Endothelial cell of umbilical vein (primary cell): ENCODE data around the gene SNX33. TPM values are rescaled to one million over a fixed set of nuclear protein-coding genes. Genes with fewer than 3 reads are reported as not detected.

Experiments used
- Bru-seq: library from RNA; stranded (reverse); fragments of 400-500 nt; gene quantifications from one replicate; lab custom pipeline; 2021; lab: Mats Ljungman, UMichigan
- BruChase-seq, 2 experiments: library from RNA; stranded (reverse); fragments of 400-500 nt; gene quantifications; one replicate each; lab custom pipeline; 2021; lab: Mats Ljungman, UMichigan
- BruUV-seq: library from RNA; stranded (reverse); fragments of 400-500 nt; replicated peaks from 2 replicates; lab custom pipeline; 2021; lab: Mats Ljungman, UMichigan
- CTCF ChIA-PET: fragments of 300-600, 350-600 bp; sonication (Branson Sonifier 250); formaldehyde crosslinking; loops from one replicate; lab custom pipeline; 2021; ENCODE audit warnings: antibody characterized with exemption, inconsistent platforms; lab: Charles Lee
- POLR2A ChIA-PET: fragments of 300-600, 350-600 bp; sonication (Branson Sonifier 250); formaldehyde crosslinking; loops from one replicate; lab custom pipeline; 2021; ENCODE audit warnings: antibody characterized with exemption, inconsistent platforms; lab: Charles Lee
- DNase-seq: peaks from one replicate; pipeline ENCODE4 v3.0.0-alpha.2; 2011; ENCODE audit warnings: low read depth, low spot score
- FAIRE-seq: peaks from 2 replicates; lab custom pipeline; 2011; peaks lifted over from hg19 to GRCh38; lab: Jason Lieb, UNC
- H2AFZ ChIP-seq: 2 replicates; pipeline ENCODE4 v1.6.0; 2012; ENCODE audit warnings: low read depth, low read length, control low read depth, inconsistent platforms
- H3K27ac ChIP-seq: 2 replicates; pipeline ENCODE4 v1.5.1; 2011; ENCODE audit warnings: low read depth, mild to moderate bottlenecking, control low read depth, low read length, moderate library complexity; ENCODE audit not compliant: insufficient read depth
- H3K27me3 ChIP-seq, 2 experiments: 2 replicates each; pipeline versions ENCODE4 v1.6.0 to v1.6.1; 2011; ENCODE audit warnings: low read length in 2 of 2, mixed read lengths in 1 of 2; ENCODE audit not compliant: control insufficient read depth in 2 of 2, insufficient read depth in 2 of 2
- H3K36me3 ChIP-seq, 2 experiments: 2 replicates in 1 of 2; 3 replicates in 1 of 2; pipeline ENCODE4 v1.5.1; 2011; ENCODE audit warnings: low read length in 2 of 2, mild to moderate bottlenecking in 1 of 2, moderate library complexity in 1 of 2; ENCODE audit not compliant: control insufficient read depth in 2 of 2, insufficient read depth in 2 of 2; ENCODE audit errors: extremely low read depth in 1 of 2
- H3K4me1 ChIP-seq: 3 replicates; pipeline ENCODE4 v1.5.1; 2011; ENCODE audit warnings: mild to moderate bottlenecking, low read length; ENCODE audit not compliant: control insufficient read depth, insufficient read depth; ENCODE audit errors: extremely low read depth
- H3K4me2 ChIP-seq: 2 replicates; pipeline ENCODE4 v1.6.1; 2011; ENCODE audit warnings: low read length, control low read depth, mixed read lengths; ENCODE audit not compliant: insufficient read depth
- H3K4me3 ChIP-seq, 3 experiments: fragments of 200-600 bp in 1 of 3; sonication (generic), shearing (Covaris generic) in 1 of 3; replicated peaks in 1 of 3; 2 replicates each; pipeline ENCODE4 v1.5.1; 2011 to 2016; ENCODE audit warnings: control low read depth in 3 of 3, low read length in 3 of 3, mild to moderate bottlenecking in 2 of 3, inconsistent platforms in 1 of 3, low read depth in 1 of 3, moderate library complexity in 1 of 3; ENCODE audit not compliant: insufficient read depth in 1 of 3
- H3K79me2 ChIP-seq: 2 replicates; pipeline ENCODE4 v1.6.0; 2012; ENCODE audit warnings: low read length, inconsistent platforms; ENCODE audit not compliant: control insufficient read depth, insufficient read depth
- H3K9ac ChIP-seq: replicated peaks from 2 replicates; pipeline ENCODE3; 2011; ENCODE audit warnings: low read length, control low read depth; ENCODE audit not compliant: insufficient read depth; ENCODE audit errors: extremely low read depth
- H3K9me1 ChIP-seq: replicated peaks from 3 replicates; pipeline ENCODE4 v1.6.0; 2011; ENCODE audit warnings: mild to moderate bottlenecking, low read length; ENCODE audit not compliant: control insufficient read depth, insufficient read depth; ENCODE audit errors: extremely low read depth
- H3K9me3 ChIP-seq: replicated peaks from 2 replicates; pipeline ENCODE4 v1.5.1; 2012; ENCODE audit warnings: low read length, inconsistent platforms; ENCODE audit not compliant: control insufficient read depth, insufficient read depth
- H4K20me1 ChIP-seq: replicated peaks from 2 replicates; pipeline ENCODE3; 2011; ENCODE audit warnings: mild to moderate bottlenecking, low read length; ENCODE audit not compliant: control insufficient read depth, insufficient read depth; ENCODE audit errors: extremely low read depth
- CTCF ChIP-seq, 2 donors: IDR thresholded peaks; 1 replicate in 1 of 2; 2 replicates in 1 of 2; pipeline ENCODE4 v1.5.1; 2011; ENCODE audit warnings: low read length in 2 of 2, mild to moderate bottlenecking in 2 of 2, moderate library complexity in 2 of 2, control low read depth in 1 of 2, inconsistent platforms in 1 of 2, low read depth in 1 of 2; ENCODE audit not compliant: insufficient read depth in 1 of 2; ENCODE audit errors: extremely low read depth in 1 of 2
- EZH2 ChIP-seq: IDR thresholded peaks from 2 replicates; pipeline ENCODE4 v1.6.1; 2012; ENCODE audit warnings: borderline replicate concordance, low read depth, mild to moderate bottlenecking, moderate library complexity, low read length, inconsistent platforms; ENCODE audit not compliant: severe bottlenecking
- FOS ChIP-seq: IDR thresholded peaks from 2 replicates; pipeline ENCODE4 v1.6.1; 2011; ENCODE audit warnings: mild to moderate bottlenecking, low read length, moderate library complexity, borderline replicate concordance; ENCODE audit not compliant: insufficient read depth
- GATA2 ChIP-seq: IDR thresholded peaks from 2 replicates; pipeline ENCODE4 v1.7.0; 2011; ENCODE audit warnings: low read depth, mild to moderate bottlenecking, moderate library complexity, mixed read lengths, low read length; ENCODE audit not compliant: insufficient read length, insufficient read depth
- MYC ChIP-seq: IDR thresholded peaks from one replicate; pipeline ENCODE4 v1.6.1; 2011; ENCODE audit warnings: mild to moderate bottlenecking, low read depth, low read length
- POLR2AphosphoS5 ChIP-seq: IDR thresholded peaks from 2 replicates; pipeline ENCODE4 v1.6.1; 2012; ENCODE audit warnings: low read depth, mild to moderate bottlenecking, control low read depth, low read length, moderate library complexity; ENCODE audit not compliant: insufficient read depth
- dilution Hi-C: fragments of 300-500 bp; cut with MboI; formaldehyde crosslinking; loops from one replicate; pipeline ENCODE4 v1.15.0; 2019; ENCODE audit warnings: low sequenced_read_pairs; ENCODE audit not compliant: extremely low pct_ligation_motif_present
- intact Hi-C: fragments of 100-400 bp; cut with micrococcal nuclease; formaldehyde crosslinking; loops from one replicate; pipeline ENCODE4 v1.10.0; 2022
- long read RNA-seq: library from polyadenylated mRNA; stranded (forward); transcript quantifications from one replicate; pipeline ENCODE4 v2.0.0, GENCODE V29; 2021
- polyA minus RNA-seq, 3 experiments: library from RNA; depleted of rRNA, polyadenylated mRNA; stranded (reverse); fragments of >200 nt; gene quantifications; 1 replicate in 1 of 3; 2 replicates in 2 of 3; pipeline ENCODE4 v1.2.3, GENCODE V29; 2011
- polyA plus RNA-seq, 4 experiments: library from polyadenylated mRNA; depleted of rRNA in 3 of 4; stranded (reverse) in 3 of 4; unstranded in 1 of 4; fragments of >200 nt; gene quantifications; 2 replicates each; pipeline versions ENCODE4 v1.2.1 to v1.2.3, GENCODE V29; 2011 to 2012; ENCODE audit warnings: missing spikeins in 1 of 4
- total RNA-seq: library from RNA; stranded (reverse); gene quantifications from 2 replicates; pipeline ENCODE4 v1.2.3, GENCODE V29; 2021
- TF ChIP-seq, protein P1 (sequence below): IDR thresholded peaks from 2 replicates; pipeline ENCODE4 v1.6.1; 2011; ENCODE audit not compliant: insufficient read depth, insufficient read length

The SNX33 gene
- total RNA-seq (10.6 and 12.6 TPM in 2 replicates), polyA plus RNA-seq (7.9 and 9.7 TPM in 2 replicates), polyA minus RNA-seq (15.7 and 18.5 TPM in 2 replicates), Bru-seq, nascent RNA (percentile 48 among the genes with signal in this experiment), BruChase-seq, experiment 1, labeled RNA remaining after a 6-hour chase (percentile 62 among the genes with signal in this experiment), BruChase-seq, experiment 2, labeled RNA remaining after a 2-hour chase (percentile 67 among the genes with signal in this experiment)
- 7.6 and 8.1 TPM in 2 replicates for polyA plus RNA-seq (2011; cell fraction: cytosol; rRNA removed)
- 12.6 and 13.7 TPM in 2 replicates for polyA plus RNA-seq (2011; cell fraction: nucleus; rRNA removed)
- 8.2 and 10.6 TPM in 2 replicates for polyA plus RNA-seq (2012)
- 9.4 TPM for polyA minus RNA-seq (2011; cell fraction: cytosol; rRNA and poly(A)+ RNA removed)
- polyA minus RNA-seq (2011; cell fraction: nucleus; rRNA and poly(A)+ RNA removed), result 8.1 and 12.2 TPM in 2 replicates
- long read RNA-seq, full-length matches to known transcripts, result 13 of 17 reads
- long read RNA-seq, partial matches to known transcripts, result 0 of 17 reads
- long read RNA-seq, other reads (novel, unspliced or antisense), result 4 of 17 reads

GRCh38 chr15:75647370-75648155 lies at the start of gene SNX33:
Gene SNX33, plus strand, starts transcription at chr15:75647912. Its CDS starts 1,191 bp downstream, at chr15:75649103.
- Histone ChIP-seq H3K9ac (peak within 1 kb of the TSS; percentile 67), H3K4me2 (peak within 1 kb of the TSS; percentile 78), H3K79me2 (peaks cover 3% of the 10 kb centered on the region), H2AFZ (peak within 1 kb of the TSS; percentile 79), H3K9me1 (no peaks in the 10 kb centered on the region), H3K36me3 (peaks cover 0 to 2% of the 10 kb centered on the region in 2 experiments), H3K9me3 (no peaks in the 10 kb centered on the region), H3K27me3 (no peaks in the 10 kb centered on the region), H4K20me1 (no peaks in the 10 kb centered on the region), H3K27ac (peak within 1 kb of the TSS; percentile 37), H3K4me1 (peaks cover 29% of the 10 kb centered on the region), H3K4me3 (peak within 1 kb of the TSS; percentile 53 to 72 (median 64))
- POLR2A ChIA-PET, result interaction anchor here (1.1 kb wide), 1 partner anchor 9 kb away, joined by 3 read pairs; no protein-coding TSS in a partner anchor
- TF ChIP-seq GATA2 (no peak), FOS (no peak), MYC (no peak), EZH2 (no peak), CTCF (IDR thresholded peaks at IDR 0.05; ENCODE audit: extremely low read depth in 1 of 2, insufficient read depth in 1 of 2, low read depth in 1 of 2, low read length in 2 of 2) (peak; percentile 67 to 74), POLR2AphosphoS5 (peak; percentile 73)
- TF ChIP-seq, protein P1, sequence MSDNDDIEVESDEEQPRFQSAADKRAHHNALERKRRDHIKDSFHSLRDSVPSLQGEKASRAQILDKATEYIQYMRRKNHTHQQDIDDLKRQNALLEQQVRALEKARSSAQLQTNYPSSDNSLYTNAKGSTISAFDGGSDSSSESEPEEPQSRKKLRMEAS, result no peak
- BruUV-seq, result no TSS peak
- FAIRE-seq (peak; percentile 90), DNase-seq (peak; percentile 76)
- dilution Hi-C loops, result no loop called here
- intact Hi-C loops, result loop anchor here (1.0 to 2.0 kb wide), 3 partner anchors 7 to 36 kb away; partner anchors contain the start of gene IMP3
- CTCF ChIA-PET, result interaction anchor here (0.6 to 2.9 kb wide), 27 partner anchors 9 to 308 kb away, joined by 3 to 34 read pairs (median 6); partner anchors contain the start of genes IMP3, MAN2C1, PTPN9 and SIN3A
